Erythroblast (primary cell): Measurements from ENCODE around the gene CDYL2.

Source experiments
- GATA1 ChIP-seq: IDR thresholded peaks from 2 replicates; pipeline ENCODE4 v1.6.1; 2011; ENCODE audit warnings: low read depth, mild to moderate bottlenecking, control low read depth, low read length, moderate library complexity
- POLR2A ChIP-seq: IDR thresholded peaks from 2 replicates; pipeline ENCODE4 v1.6.1; 2011; ENCODE audit warnings: mild to moderate bottlenecking, low read length

DNA sequence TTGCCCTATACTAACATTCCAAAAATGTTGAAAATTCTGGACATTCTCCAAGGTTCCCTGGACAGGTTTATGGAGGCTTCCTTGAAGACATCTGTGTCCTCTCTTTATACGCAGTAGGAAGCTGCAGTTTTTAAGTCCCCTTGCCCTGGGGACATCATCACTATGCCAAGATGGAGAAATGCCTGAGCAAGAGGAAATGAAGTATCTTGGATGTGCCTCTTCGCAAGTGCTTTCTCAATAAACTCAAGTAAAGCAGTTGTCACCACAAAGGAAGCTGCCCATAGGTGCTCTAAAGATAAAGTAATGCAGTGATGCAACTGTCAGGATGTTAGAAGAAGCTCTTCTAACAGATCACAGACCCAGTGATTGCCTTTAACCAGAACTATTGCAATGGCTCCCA lies 71.0 kb downstream of the CDYL2 start:
- TF ChIP-seq POLR2A (no peak), GATA1 (no peak)
